Measurements from ENCODE around the gene ID2. TPM values are rescaled to one million over a fixed set of nuclear protein-coding genes. Genes with fewer than 3 reads are reported as not detected.
"Not testable (repeated sequence)": the region's sequence is repeated elsewhere in the genome, so short reads cannot be mapped to it uniquely, and the experiment has no call there.

The ID2 gene
- total RNA-seq, 1 donor = 118 TPM

DNA sequence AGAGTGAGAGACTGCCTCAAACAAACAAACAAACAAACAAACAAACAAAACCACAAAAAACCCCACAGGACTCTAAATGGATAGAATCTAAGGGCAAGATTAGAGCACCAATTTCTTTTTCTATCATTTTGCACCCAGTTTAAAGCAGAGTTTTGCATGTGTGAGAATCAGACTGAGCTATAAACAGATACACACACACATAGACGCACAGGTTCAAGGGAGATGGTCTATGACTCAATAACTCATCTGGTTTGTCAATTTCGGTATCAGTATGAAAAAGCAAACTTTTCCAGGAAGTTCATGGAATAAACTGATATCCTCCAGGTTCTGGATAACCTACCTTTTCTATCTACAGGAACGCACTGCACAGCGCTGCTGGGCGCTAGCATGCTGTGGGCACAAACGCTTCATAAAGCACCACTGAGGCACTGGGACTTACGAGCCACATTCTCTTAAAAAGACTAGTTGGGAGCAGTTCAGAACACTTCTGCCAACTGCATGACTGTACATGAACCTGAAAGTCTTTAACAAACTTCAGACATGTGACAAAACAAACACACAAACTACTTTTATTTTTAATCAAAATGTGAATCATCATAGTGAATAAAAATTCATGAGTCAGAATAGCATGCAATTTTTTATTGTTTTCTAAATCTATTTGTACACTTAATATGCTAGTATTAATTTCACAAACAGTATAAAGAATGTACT, 46.6 kb downstream of the ID2 start:
- DNase-seq (ENCODE audit: low read depth) = no peak
- H3K4me3 ChIP-seq (ENCODE audit: low read depth, low read length) = no peak overlapping the region
- TF ChIP-seq, protein P1, sequence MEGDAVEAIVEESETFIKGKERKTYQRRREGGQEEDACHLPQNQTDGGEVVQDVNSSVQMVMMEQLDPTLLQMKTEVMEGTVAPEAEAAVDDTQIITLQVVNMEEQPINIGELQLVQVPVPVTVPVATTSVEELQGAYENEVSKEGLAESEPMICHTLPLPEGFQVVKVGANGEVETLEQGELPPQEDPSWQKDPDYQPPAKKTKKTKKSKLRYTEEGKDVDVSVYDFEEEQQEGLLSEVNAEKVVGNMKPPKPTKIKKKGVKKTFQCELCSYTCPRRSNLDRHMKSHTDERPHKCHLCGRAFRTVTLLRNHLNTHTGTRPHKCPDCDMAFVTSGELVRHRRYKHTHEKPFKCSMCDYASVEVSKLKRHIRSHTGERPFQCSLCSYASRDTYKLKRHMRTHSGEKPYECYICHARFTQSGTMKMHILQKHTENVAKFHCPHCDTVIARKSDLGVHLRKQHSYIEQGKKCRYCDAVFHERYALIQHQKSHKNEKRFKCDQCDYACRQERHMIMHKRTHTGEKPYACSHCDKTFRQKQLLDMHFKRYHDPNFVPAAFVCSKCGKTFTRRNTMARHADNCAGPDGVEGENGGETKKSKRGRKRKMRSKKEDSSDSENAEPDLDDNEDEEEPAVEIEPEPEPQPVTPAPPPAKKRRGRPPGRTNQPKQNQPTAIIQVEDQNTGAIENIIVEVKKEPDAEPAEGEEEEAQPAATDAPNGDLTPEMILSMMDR (IDR thresholded peaks at IDR 0.05; ENCODE audit: insufficient read depth, low read depth, low read length) = no peak

DNA sequence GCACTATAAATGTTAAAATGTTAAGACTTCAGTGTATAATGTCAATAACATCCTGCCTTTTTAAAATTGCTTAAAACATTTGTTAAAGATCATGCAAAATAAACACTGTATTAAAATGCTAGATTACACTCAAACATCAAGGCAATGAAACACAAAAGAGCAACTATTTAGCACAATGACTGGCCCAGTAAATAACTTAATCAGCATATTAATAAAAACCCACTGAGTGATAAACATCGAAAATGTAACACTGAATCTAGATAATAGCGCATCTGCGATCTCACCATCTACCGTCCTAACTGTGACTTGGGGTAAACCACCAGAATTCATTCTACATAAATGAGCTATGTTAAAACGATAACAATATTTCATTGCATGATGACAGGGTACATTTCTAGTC, 47.2 kb downstream of the ID2 start:
- not testable (repeated sequence) for DNase-seq (ENCODE audit: low read depth); H3K4me3 ChIP-seq (ENCODE audit: low read depth, low read length)

DNA sequence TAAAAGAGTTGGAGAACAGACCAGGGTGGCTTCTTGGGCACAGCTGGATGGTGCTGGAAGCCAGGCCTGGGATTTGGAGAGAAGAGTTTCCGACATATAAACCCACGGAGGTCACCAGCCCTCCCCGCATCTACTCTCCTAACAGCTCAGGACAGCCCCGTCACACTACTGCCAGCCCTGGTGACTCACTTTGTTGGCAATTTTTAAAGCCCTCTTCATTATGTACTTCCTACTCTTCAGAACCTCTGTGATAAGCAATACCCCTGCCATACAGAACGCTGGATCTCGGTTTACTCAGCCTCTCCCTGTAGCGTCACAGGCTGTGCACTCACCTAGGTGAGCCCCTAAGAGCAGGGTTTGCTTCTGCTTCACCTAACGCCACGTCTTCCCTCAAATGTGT, 48.1 kb downstream of the ID2 start:
- H3K4me3 ChIP-seq (ENCODE audit: low read depth, low read length) = no peak overlapping the region
- DNase-seq (ENCODE audit: low read depth) = no peak
- TF ChIP-seq, protein P1 (IDR thresholded peaks at IDR 0.05; ENCODE audit: insufficient read depth, low read depth, low read length) = no peak

DNA sequence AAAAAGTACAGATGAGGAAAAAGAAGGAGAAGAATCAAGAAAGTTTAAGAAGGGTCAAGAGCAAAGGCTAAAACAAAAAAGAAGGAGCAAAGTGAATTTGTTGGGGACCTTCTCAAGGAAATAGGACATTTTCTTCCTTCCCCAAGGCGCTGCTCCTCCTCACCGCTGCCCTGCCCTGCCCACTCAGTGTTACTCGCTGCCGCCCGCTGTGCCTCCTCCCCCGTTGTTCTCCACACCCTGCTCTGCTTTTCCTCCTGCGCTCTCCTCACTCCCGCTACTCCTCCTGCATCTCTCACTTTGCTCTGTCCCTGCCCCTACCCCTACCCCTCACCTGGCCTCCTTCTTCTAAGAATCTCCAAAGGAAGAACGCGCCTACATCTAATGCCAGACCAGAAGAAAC, 50.7 kb downstream of the ID2 start:
- TF ChIP-seq, protein P1 (IDR thresholded peaks at IDR 0.05; ENCODE audit: insufficient read depth, low read depth, low read length) = no peak
- H3K4me3 ChIP-seq (ENCODE audit: low read depth, low read length) = no peak overlapping the region
- no peak for DNase-seq (ENCODE audit: low read depth)

Other genes starting within 250 kb of the ID2 start
- gene KIDINS220, start 155.6 kb downstream of the ID2 start, total RNA-seq = 77.0 and 91.5 TPM in 2 replicates

All from fibroblast of villous mesenchyme (primary cell).